Body of pancreas (tissue), 4 donors: ENCODE data around the gene RPLP2. TPM values are rescaled to one million over a fixed set of nuclear protein-coding genes. Genes with fewer than 3 reads are reported as not detected.

Experiments used
- ATAC-seq: fragments of 150-250 bp; one replicate; pipeline ENCODE4 v1.9.1; 2016
- DNase-seq, 4 donors: peaks; one replicate each; pipeline ENCODE4 v3.0.0-alpha.2; 2019
- H3K27ac ChIP-seq, 4 donors: fragments of 200-600 bp; sonication (generic); 1 replicate in 3 of 4; 2 replicates in 1 of 4; pipeline versions ENCODE4 v1.5.1 to v1.6.1; 2016 to 2019; ENCODE audit warnings: mild to moderate bottlenecking in 1 of 4, mixed read lengths in 1 of 4, moderate library complexity in 1 of 4
- H3K27me3 ChIP-seq, 2 donors: fragments of 200-600 bp; sonication (generic); one replicate each; pipeline ENCODE4 v1.6.0; 2016; ENCODE audit warnings: mild to moderate bottlenecking in 1 of 2
- H3K36me3 ChIP-seq, 2 donors: fragments of 200-600 bp; sonication (generic); replicated peaks in 1 of 2; 2 replicates each; pipeline ENCODE4 v1.5.1; 2016; ENCODE audit warnings: low read depth in 2 of 2; ENCODE audit not compliant: insufficient read depth in 1 of 2
- H3K4me1 ChIP-seq: fragments of 200-600 bp; sonication (generic); one replicate; pipeline ENCODE4 v1.6.0; 2016
- H3K4me3 ChIP-seq, 2 donors: fragments of 200-600 bp; sonication (generic); 1 replicate in 1 of 2; 2 replicates in 1 of 2; pipeline ENCODE4 v1.5.1; 2016 to 2019
- H3K9me3 ChIP-seq, 3 donors: fragments of 200-600 bp; sonication (generic); 1 replicate in 2 of 3; 2 replicates in 1 of 3; pipeline ENCODE4 v1.5.1; 2016
- CTCF ChIP-seq, 7 experiments: fragments of 450-650 bp in 4 of 7; fragments of 200-600 bp in 3 of 7; sonication (generic) in 3 of 7; IDR thresholded peaks; one replicate each; pipeline ENCODE4 v1.5.1; 2016 to 2019; ENCODE audit warnings: antibody characterized with exemption in 7 of 7
- POLR2A ChIP-seq, 3 donors: fragments of 450-650 bp; IDR thresholded peaks; one replicate each; pipeline ENCODE4 v1.6.1; 2016; ENCODE audit warnings: antibody characterized with exemption in 3 of 3, mild to moderate bottlenecking in 2 of 3
- WGBS, 2 donors: methylation state at CpG; one replicate each; pipeline ENCODE4 v1.1.5; 2017; 5-methylcytosine and 5-hydroxymethylcytosine counted together
- intact Hi-C: fragments of 100-400 bp; cut with DNase I; formaldehyde crosslinking; loops from one replicate; pipeline ENCODE4 v1.15.1; 2023
- total RNA-seq, 2 donors: library from RNA; depleted of rRNA; stranded (reverse); fragments of >200 nt; gene quantifications; one replicate each; pipeline ENCODE4 v1.1.0, GENCODE V29; 2016

The RPLP2 gene
- total RNA-seq, 2 donors from 2014 or later, result 395 to 402 TPM

- ATAC-seq (no peak), DNase-seq (peak in 1 of 4 donors; percentile 4)
- intact Hi-C loops, result no loop called here
- H3K27ac ChIP-seq, result peak overlapping the region in 2 of 4 donors; percentile 29 to 61
- H3K36me3 ChIP-seq, result no peaks in the 10 kb centered on the region
- no peaks in the 10 kb centered on the region for H3K27me3 ChIP-seq
- 37 to 82% methylated on average over 14 to 28 of the region's 36 CpGs for WGBS, 2 donors
- TF ChIP-seq CTCF (IDR thresholded peaks at IDR 0.05), result no peak
- no peaks in the 10 kb centered on the region for H3K9me3 ChIP-seq
- H3K4me1 ChIP-seq, result peaks cover 27% of the 10 kb centered on the region
- H3K4me3 ChIP-seq, result no peak overlapping the region
These were observed 27.2 kb upstream of the RPLP2 start for GRCh38 chr11:782264-783174.

DNA sequence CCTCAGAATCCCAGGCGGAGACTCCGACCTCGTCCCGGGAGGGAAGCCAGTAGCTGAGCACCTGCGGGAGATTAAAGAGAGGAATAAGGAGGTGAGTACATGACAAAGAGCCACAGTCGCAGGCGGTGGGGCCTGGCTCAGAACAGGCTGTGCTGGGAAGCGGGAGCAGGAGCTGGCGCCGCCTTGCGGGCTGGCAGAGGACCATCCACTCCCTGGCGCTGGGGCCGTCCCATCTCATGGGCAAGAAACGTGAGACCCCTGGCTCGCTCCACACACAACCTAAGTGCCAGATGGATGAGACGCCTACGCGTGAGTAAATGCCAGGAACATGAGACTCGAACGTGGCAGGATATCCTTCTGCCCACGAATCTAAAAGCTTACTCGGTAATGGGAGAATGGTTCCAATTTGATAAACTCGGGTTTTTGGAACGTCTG, 26.2 kb upstream of the RPLP2 start:
- H3K27me3 ChIP-seq, result no peaks in the 10 kb centered on the region
- H3K4me1 ChIP-seq, result peaks cover 17% of the 10 kb centered on the region
- peak; percentile 54 to 85 (median 79) for TF ChIP-seq CTCF (IDR thresholded peaks at IDR 0.05)
- peak in 2 of 3 donors; percentile 52 for TF ChIP-seq POLR2A (IDR thresholded peaks at IDR 0.05)
- 8 to 28% methylated on average over 21 to 24 of the region's 24 CpGs for WGBS, 2 donors
- peak overlapping the region in 3 of 4 donors; percentile 29 to 61 (median 59) for H3K27ac ChIP-seq
- DNase-seq (peak; percentile 84 to 93 (median 90)), ATAC-seq (peak; percentile 94)
- H3K9me3 ChIP-seq, result no peaks in the 10 kb centered on the region
- no peak overlapping the region for H3K4me3 ChIP-seq
- no peaks in the 10 kb centered on the region for H3K36me3 ChIP-seq
- intact Hi-C loops, result no loop called here

DNA sequence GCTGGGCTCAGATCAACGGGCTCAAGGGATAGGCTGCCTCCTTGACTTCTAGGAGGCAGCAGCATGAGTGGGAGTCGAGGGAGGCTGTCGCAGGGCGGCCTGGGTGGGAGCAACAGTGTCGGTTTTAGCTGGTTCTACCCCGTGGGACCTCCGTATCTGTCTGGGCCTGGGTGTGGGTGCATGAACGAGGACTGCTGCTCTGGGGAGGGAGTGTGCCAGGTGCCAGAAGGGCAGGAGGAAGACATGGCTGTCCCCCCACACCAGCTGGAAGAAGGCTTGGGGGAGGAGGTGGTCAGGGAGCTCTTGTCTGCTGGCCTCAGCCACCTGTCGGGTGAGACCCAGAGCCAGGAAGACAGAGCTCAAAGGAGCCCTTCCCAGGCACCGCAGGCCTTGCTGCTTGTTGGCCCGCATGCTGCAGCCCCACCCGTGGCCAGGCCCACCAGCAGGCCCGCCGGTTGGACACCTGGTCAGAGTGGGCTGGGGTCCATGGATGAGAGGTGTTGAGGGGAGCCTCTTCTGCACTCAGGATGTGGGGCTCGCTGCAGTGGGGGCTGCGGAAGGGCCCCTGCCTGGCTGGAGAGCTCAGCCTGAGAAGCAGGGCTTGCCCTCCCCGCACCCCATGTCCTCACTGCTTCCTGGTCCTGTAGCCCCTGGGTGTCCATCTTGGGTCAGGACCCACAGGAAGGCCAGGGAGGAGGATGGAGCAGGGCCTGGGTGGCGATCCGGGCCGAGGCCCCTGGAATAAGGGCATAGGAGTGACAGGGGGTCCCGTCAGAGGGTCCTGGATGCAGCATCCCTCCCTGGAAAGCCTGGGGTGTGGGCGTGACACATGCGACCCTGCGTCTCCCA, 23.3 kb upstream of the RPLP2 start:
- no peaks in the 10 kb centered on the region for H3K36me3 ChIP-seq
- no peak overlapping the region for H3K27ac ChIP-seq
- no peak for ATAC-seq
- peaks cover 13% of the 10 kb centered on the region for H3K4me1 ChIP-seq
- 67 to 76% methylated on average over 10 to 23 of the region's 24 CpGs for WGBS, 2 donors
- H3K27me3 ChIP-seq, result no peaks in the 10 kb centered on the region
- H3K4me3 ChIP-seq, result no peak overlapping the region
- intact Hi-C loops, result no loop called here
- TF ChIP-seq POLR2A (IDR thresholded peaks at IDR 0.05) (no peak), CTCF (IDR thresholded peaks at IDR 0.05) (no peak)
- H3K9me3 ChIP-seq, result no peaks in the 10 kb centered on the region
- no peak for DNase-seq

DNA sequence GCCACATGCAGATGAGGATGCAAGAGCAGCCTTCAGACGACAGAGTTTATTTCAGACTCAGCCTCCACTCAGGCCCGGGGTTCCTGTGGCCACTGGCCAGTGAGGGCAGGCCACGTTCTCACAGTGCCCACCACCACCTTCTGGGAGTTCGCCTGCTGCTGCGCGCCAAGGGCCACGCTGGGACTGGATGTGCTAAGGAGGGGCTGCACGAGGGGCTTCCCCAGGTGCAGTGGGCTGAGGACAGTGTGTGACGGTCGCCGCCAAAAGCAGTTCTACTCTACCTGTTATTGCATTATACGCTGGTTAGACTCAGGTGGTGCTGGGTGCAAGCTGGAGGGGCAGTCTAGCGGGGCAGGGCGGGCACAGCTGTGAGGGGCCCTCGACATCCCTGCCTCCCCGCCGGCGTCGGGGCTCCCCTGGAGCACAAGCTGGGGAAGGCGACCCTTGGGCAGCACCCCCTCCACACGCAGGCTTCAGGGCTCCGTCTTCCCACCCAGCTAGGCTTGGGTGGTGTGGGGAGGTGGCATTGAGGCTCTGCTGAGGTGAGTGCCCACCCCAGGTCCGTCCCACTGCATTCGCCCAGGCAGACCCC, 22.6 kb upstream of the RPLP2 start:
- ATAC-seq, result no peak
- H3K27ac ChIP-seq, result no peak overlapping the region
- no peaks in the 10 kb centered on the region for H3K9me3 ChIP-seq
- 83 to 93% methylated on average over 11 to 24 of the region's 24 CpGs for WGBS, 2 donors
- TF ChIP-seq POLR2A (IDR thresholded peaks at IDR 0.05) (no peak), CTCF (IDR thresholded peaks at IDR 0.05) (no peak)
- peaks cover 0 to 5% of the 10 kb centered on the region in 2 donors for H3K36me3 ChIP-seq
- H3K27me3 ChIP-seq, result no peaks in the 10 kb centered on the region
- no peak overlapping the region for H3K4me3 ChIP-seq
- no peak for DNase-seq
- intact Hi-C loops, result no loop called here
- peaks cover 13% of the 10 kb centered on the region for H3K4me1 ChIP-seq
